Activated CD8-positive, alpha-beta T cell treated with anti-CD3 and anti-CD28 coated beads for 36 hours (primary cell): ENCODE measurements around the gene KLHL26. TPM values are rescaled to one million over a fixed set of nuclear protein-coding genes. Genes with fewer than 3 reads are reported as not detected.

Source experiments
- ATAC-seq: fragments of 200-7000 bp; cut with Tn5 transposase; one replicate; pipeline ENCODE4 v1.10.0; 2021; ENCODE audit warnings: mild to moderate bottlenecking, moderate library complexity
- CTCF ChIA-PET: fragments of 350-600 bp; sonication (Branson Sonifier 250); formaldehyde crosslinking; loops from one replicate; lab custom pipeline; 2021; ENCODE audit warnings: antibody characterized with exemption; lab: Charles Lee
- POLR2A ChIA-PET: fragments of 350-600 bp; sonication (Branson Sonifier 250); formaldehyde crosslinking; loops from one replicate; lab custom pipeline; 2021; ENCODE audit warnings: antibody characterized with exemption; lab: Charles Lee
- DNase-seq: peaks from one replicate; pipeline ENCODE4 v3.0.0-alpha.2; 2020
- H3K27ac Mint-ChIP-seq: one replicate; pipeline ENCODE4 v1.8.0; 2021; ENCODE audit warnings: mild to moderate bottlenecking, mixed read lengths
- H3K27me3 Mint-ChIP-seq: one replicate; pipeline ENCODE4 v1.8.0; 2021; ENCODE audit warnings: mixed read lengths
- H3K36me3 Mint-ChIP-seq: one replicate; pipeline ENCODE4 v1.8.0; 2021; ENCODE audit warnings: low read depth, mixed read lengths
- H3K4me1 Mint-ChIP-seq: one replicate; pipeline ENCODE4 v1.8.0; 2021; ENCODE audit warnings: low read depth, mixed read lengths
- H3K4me3 Mint-ChIP-seq: one replicate; pipeline ENCODE4 v1.8.0; 2021; ENCODE audit warnings: mild to moderate bottlenecking, moderate library complexity, mixed read lengths
- H3K9me3 Mint-ChIP-seq: one replicate; pipeline ENCODE4 v1.8.0; 2021; ENCODE audit warnings: mixed read lengths
- CTCF ChIP-seq: fragments of 200-600 bp; IDR thresholded peaks from one replicate; pipeline ENCODE4 v1.8.0; 2022; ENCODE audit warnings: antibody characterized with exemption, mild to moderate bottlenecking
- intact Hi-C: fragments of 100-400 bp; cut with micrococcal nuclease; formaldehyde crosslinking; loops from one replicate; pipeline ENCODE4 v1.10.0; 2022
- total RNA-seq, 2 experiments: library from RNA; stranded (reverse); gene quantifications; one replicate each; pipeline ENCODE4 v1.2.3, GENCODE V29; 2021

The KLHL26 gene
- total RNA-seq, 2 experiments from 2014 or later = 10.3 to 10.8 TPM

- H3K27me3 Mint-ChIP-seq = no peaks in the 10 kb centered on the region
- ChIA-PET POLR2A (no interaction called here), CTCF (no interaction called here)
- intact Hi-C loops = no loop called here
- DNase-seq = no peak
- H3K27ac Mint-ChIP-seq = no peak overlapping the region
- H3K9me3 Mint-ChIP-seq = no peaks in the 10 kb centered on the region
- H3K4me1 Mint-ChIP-seq = peaks cover 29% of the 10 kb centered on the region
- no peaks in the 10 kb centered on the region for H3K36me3 Mint-ChIP-seq
- no peak overlapping the region for H3K4me3 Mint-ChIP-seq
- ATAC-seq = no peak
- TF ChIP-seq CTCF = no peak
These were observed 67.2 kb downstream of the KLHL26 start for GRCh38 chr19:18704054-18704453.

- no peak overlapping the region for H3K27ac Mint-ChIP-seq
- TF ChIP-seq CTCF = no peak
- DNase-seq (no peak), ATAC-seq (no peak)
- H3K27me3 Mint-ChIP-seq = no peaks in the 10 kb centered on the region
- H3K9me3 Mint-ChIP-seq = no peaks in the 10 kb centered on the region
- ChIA-PET POLR2A (no interaction called here), CTCF (no interaction called here)
- H3K4me3 Mint-ChIP-seq = no peak overlapping the region
- H3K36me3 Mint-ChIP-seq = no peaks in the 10 kb centered on the region
- intact Hi-C loops = no loop called here
- peaks cover 22% of the 10 kb centered on the region for H3K4me1 Mint-ChIP-seq
These were observed 68.1 kb downstream of the KLHL26 start for GRCh38 chr19:18704971-18705370.

- H3K36me3 Mint-ChIP-seq = no peaks in the 10 kb centered on the region
- no peaks in the 10 kb centered on the region for H3K27me3 Mint-ChIP-seq
- no peaks in the 10 kb centered on the region for H3K9me3 Mint-ChIP-seq
- DNase-seq = no peak
- no peak for TF ChIP-seq CTCF
- ChIA-PET POLR2A (no interaction called here), CTCF (no interaction called here)
- H3K27ac Mint-ChIP-seq = no peak overlapping the region
- H3K4me1 Mint-ChIP-seq = peaks cover 19% of the 10 kb centered on the region
- no peak for ATAC-seq
- intact Hi-C loops = no loop called here
- no peak overlapping the region for H3K4me3 Mint-ChIP-seq
These were observed 71.8 kb downstream of the KLHL26 start for GRCh38 chr19:18708452-18709231.

- Mint-ChIP-seq H3K4me1 (peaks cover 23% of the 10 kb centered on the region), H3K9me3 (no peaks in the 10 kb centered on the region), H3K36me3 (no peaks in the 10 kb centered on the region), H3K27me3 (no peaks in the 10 kb centered on the region), H3K27ac (no peak overlapping the region), H3K4me3 (no peak overlapping the region)
- ATAC-seq (no peak), DNase-seq (no peak)
- intact Hi-C loops = no loop called here
- POLR2A ChIA-PET = no interaction called here
- CTCF ChIA-PET = no interaction called here
- no peak for TF ChIP-seq CTCF
These were observed 72.7 kb downstream of the KLHL26 start for GRCh38 chr19:18709546-18709945.

DNA sequence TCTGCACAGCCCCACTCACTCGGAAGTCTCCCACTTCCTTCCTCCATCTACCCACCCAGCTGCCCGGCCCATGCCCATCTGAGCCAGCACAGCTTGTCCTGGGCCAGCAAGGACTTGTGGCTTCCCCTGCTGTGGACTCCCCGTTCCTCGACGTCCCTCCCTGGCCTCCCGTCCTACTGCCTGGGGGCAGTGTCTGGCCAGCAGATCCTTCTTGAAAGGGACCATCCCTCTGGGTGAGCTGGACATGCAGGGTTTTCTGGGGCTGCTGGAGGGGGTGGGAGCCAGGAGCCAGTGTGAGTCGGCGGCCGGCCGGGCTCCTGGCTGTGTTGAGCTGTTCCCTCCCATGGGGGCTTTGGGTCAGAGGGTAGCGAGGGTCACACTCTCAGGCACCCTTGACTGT lies 73.4 kb downstream of the KLHL26 start:
- intact Hi-C loops = no loop called here
- CTCF ChIA-PET = no interaction called here
- Mint-ChIP-seq H3K4me1 (peaks cover 28% of the 10 kb centered on the region), H3K9me3 (no peaks in the 10 kb centered on the region), H3K4me3 (no peak overlapping the region), H3K36me3 (no peaks in the 10 kb centered on the region), H3K27me3 (no peaks in the 10 kb centered on the region), H3K27ac (no peak overlapping the region)
- DNase-seq (no peak), ATAC-seq (no peak)
- POLR2A ChIA-PET = no interaction called here
- TF ChIP-seq CTCF = no peak
